Right lobe of liver (tissue), 4 donors: ENCODE results near the gene B4GALT5.

Source experiments
- CTCF ChIP-seq, 4 donors: fragments of 200-600 bp in 3 of 4; fragments of 450-650 bp in 1 of 4; IDR thresholded peaks; one replicate each; pipeline versions ENCODE4 v1.5.1 to v1.8.0; 2016 to 2022; ENCODE audit warnings: antibody characterized with exemption in 4 of 4, mild to moderate bottlenecking in 2 of 4
- POLR2A ChIP-seq: fragments of 450-650 bp; IDR thresholded peaks from one replicate; pipeline ENCODE4 v1.6.1; 2017; ENCODE audit warnings: antibody characterized with exemption, mild to moderate bottlenecking
- donor health status: DM: no; HTN: no; CAD: no.
- donor health status: DM: no; HTN: no; CAD: no.
- donor health status: DM: no; HTN: yes; CAD: no.

GRCh38 chr20:49656304-49656703 is 57.4 kb downstream of the B4GALT5 start:
- no peak for TF ChIP-seq POLR2A
- no peak for TF ChIP-seq CTCF (IDR thresholded peaks at IDR 0.05)
